VCaP (cell line): ENCODE data around the gene PCLO.
A peak's percentile ranks its signal among the peaks of the same experiment; 100 is the strongest.

Experiments
- H3K27ac ChIP-seq: fragments of 450-650 bp; 2 replicates; pipeline ENCODE4 v1.5.1; 2017
- CTCF ChIP-seq: fragments of 450-650 bp; conservative IDR thresholded peaks from 2 replicates; pipeline ENCODE4 v1.5.1; 2017; ENCODE audit warnings: mild to moderate bottlenecking, moderate library complexity

PCLO gene

GRCh38 chr7:83178796-83179195 lies 16.1 kb upstream of the PCLO start:
- no peak for TF ChIP-seq CTCF
- no peak overlapping the region for H3K27ac ChIP-seq

- no peak overlapping the region for H3K27ac ChIP-seq
- no peak for TF ChIP-seq CTCF
These were observed 15.4 kb upstream of the PCLO start for GRCh38 chr7:83178066-83178465.

- no peak for TF ChIP-seq CTCF
- H3K27ac ChIP-seq, result no peak overlapping the region
These were observed 11.0 kb upstream of the PCLO start for GRCh38 chr7:83173664-83174063.

GRCh38 chr7:83166781-83167180 lies 4.1 kb upstream of the PCLO start:
- no peak for TF ChIP-seq CTCF
- no peak overlapping the region for H3K27ac ChIP-seq

GRCh38 chr7:83161899-83162401 lies 734 bp downstream of the PCLO start:
- peak overlapping the region; percentile 86 for H3K27ac ChIP-seq
- no peak; the same call in 1 of the 2 replicates for TF ChIP-seq CTCF

- no peak for TF ChIP-seq CTCF
- peak overlapping the region; percentile 86; the same call in 1 of the 2 replicates for H3K27ac ChIP-seq
These were observed 1.5 kb downstream of the PCLO start for GRCh38 chr7:83161186-83161585.

GRCh38 chr7:83159731-83160130 lies 3.0 kb downstream of the PCLO start:
- TF ChIP-seq CTCF, result no peak
- H3K27ac ChIP-seq, result no peak overlapping the region

- no peak overlapping the region for H3K27ac ChIP-seq
- no peak for TF ChIP-seq CTCF
These were observed 6.7 kb downstream of the PCLO start for GRCh38 chr7:83156006-83156405.
